CD14-positive monocyte (primary cell): Measurements from ENCODE around the gene DHX29. TPM values are rescaled to one million over a fixed set of nuclear protein-coding genes. Genes with fewer than 3 reads are reported as not detected.

Experiments
- DNase-seq, 3 donors: peaks; one replicate each; pipeline ENCODE4 v3.0.0-alpha.2; 2011 to 2022
- H2AFZ ChIP-seq: 2 replicates; pipeline ENCODE4 v1.6.0; 2012; ENCODE audit warnings: mild to moderate bottlenecking, low read depth, low read length, inconsistent platforms; ENCODE audit not compliant: insufficient read depth, poor library complexity, severe bottlenecking
- H3K27ac ChIP-seq, 2 donors: 1 replicate in 1 of 2; 2 replicates in 1 of 2; pipeline ENCODE4 v1.5.1; 2012 to 2013; ENCODE audit warnings: low read length in 2 of 2, control low read depth in 1 of 2, inconsistent platforms in 1 of 2, low read depth in 1 of 2, mild to moderate bottlenecking in 1 of 2
- H3K27me3 ChIP-seq, 2 donors: one replicate each; pipeline versions ENCODE4 v1.6.0 to v1.6.1; 2011 to 2013; ENCODE audit warnings: low read length in 2 of 2; ENCODE audit not compliant: control insufficient read depth in 2 of 2, insufficient read depth in 2 of 2
- H3K36me3 ChIP-seq, 2 donors: replicated peaks in 1 of 2; 1 replicate in 1 of 2; 2 replicates in 1 of 2; pipeline versions ENCODE4 v1.5.1 to v1.6.1; 2012 to 2013; ENCODE audit warnings: low read length in 2 of 2, control low read depth in 1 of 2, inconsistent platforms in 1 of 2, mild to moderate bottlenecking in 1 of 2; ENCODE audit not compliant: insufficient read depth in 2 of 2, control insufficient read depth in 1 of 2
- H3K4me1 ChIP-seq, 2 donors: 1 replicate in 1 of 2; 2 replicates in 1 of 2; pipeline versions ENCODE4 v1.5.1 to v1.6.1; 2012 to 2013; ENCODE audit warnings: low read length in 2 of 2, control low read depth in 1 of 2, inconsistent platforms in 1 of 2, mild to moderate bottlenecking in 1 of 2, moderate library complexity in 1 of 2; ENCODE audit not compliant: insufficient read depth in 2 of 2, control insufficient read depth in 1 of 2
- H3K4me2 ChIP-seq: replicated peaks from 2 replicates; pipeline ENCODE3; 2012; ENCODE audit warnings: low read length, moderate library complexity, mild to moderate bottlenecking; ENCODE audit not compliant: poor library complexity, severe bottlenecking; ENCODE audit errors: extremely low read depth
- H3K4me3 ChIP-seq, 3 experiments: fragments of 200-600 bp in 1 of 3; sonication (generic) in 1 of 3; replicated peaks in 1 of 3; 1 replicate in 2 of 3; 2 replicates in 1 of 3; pipeline ENCODE4 v1.5.1; 2011 to 2013; ENCODE audit warnings: low read length in 3 of 3, mild to moderate bottlenecking in 3 of 3, control low read depth in 2 of 3, low read depth in 2 of 3, inconsistent platforms in 1 of 3, moderate library complexity in 1 of 3
- H3K79me2 ChIP-seq: 2 replicates; pipeline ENCODE4 v1.6.0; 2012; ENCODE audit warnings: mild to moderate bottlenecking, control low read depth, inconsistent platforms, low read length, moderate library complexity; ENCODE audit not compliant: insufficient read depth
- H3K9ac ChIP-seq: 2 replicates; pipeline ENCODE4 v1.6.0; 2017; ENCODE audit warnings: low read length, mild to moderate bottlenecking; ENCODE audit not compliant: insufficient read depth, poor library complexity, severe bottlenecking
- H3K9me3 ChIP-seq, 2 donors: replicated peaks in 1 of 2; 1 replicate in 1 of 2; 2 replicates in 1 of 2; pipeline versions ENCODE4 v1.5.1 to v1.6.1; 2012 to 2013; ENCODE audit warnings: low read length in 2 of 2, control low read depth in 1 of 2; ENCODE audit not compliant: control insufficient read depth in 1 of 2, insufficient read depth in 1 of 2
- H4K20me1 ChIP-seq: 2 replicates; pipeline ENCODE4 v1.6.0; 2012; ENCODE audit warnings: mild to moderate bottlenecking, low read length, control low read depth, moderate library complexity; ENCODE audit not compliant: insufficient read depth
- H3K27ac Mint-ChIP-seq, 7 donors: one replicate each; pipeline ENCODE4 v1.8.0; 2020; ENCODE audit warnings: mild to moderate bottlenecking in 7 of 7, mixed read lengths in 7 of 7, moderate library complexity in 6 of 7, inconsistent platforms in 2 of 7
- H3K27me3 Mint-ChIP-seq, 3 donors: one replicate each; pipeline ENCODE4 v1.8.0; 2021 to 2022; ENCODE audit warnings: low read depth in 3 of 3, mild to moderate bottlenecking in 3 of 3, mixed read lengths in 3 of 3, moderate library complexity in 3 of 3, inconsistent platforms in 1 of 3
- H3K36me3 Mint-ChIP-seq, 2 donors: one replicate each; pipeline ENCODE4 v1.8.0; 2020; ENCODE audit warnings: mixed read lengths in 2 of 2, inconsistent platforms in 1 of 2, mild to moderate bottlenecking in 1 of 2
- H3K4me1 Mint-ChIP-seq: one replicate; pipeline ENCODE4 v1.8.0; 2020; ENCODE audit warnings: mild to moderate bottlenecking, mixed read lengths
- H3K4me3 Mint-ChIP-seq, 2 donors: one replicate each; pipeline ENCODE4 v1.8.0; 2020; ENCODE audit warnings: mild to moderate bottlenecking in 2 of 2, mixed read lengths in 2 of 2, moderate library complexity in 1 of 2
- H3K9me3 Mint-ChIP-seq, 7 donors: one replicate each; pipeline ENCODE4 v1.8.0; 2020 to 2022; ENCODE audit warnings: mixed read lengths in 7 of 7, mild to moderate bottlenecking in 6 of 7, moderate library complexity in 6 of 7, inconsistent platforms in 2 of 7
- CTCF ChIP-seq: fragments of 200-600 bp; IDR thresholded peaks from one replicate; pipeline ENCODE4 v1.8.0; 2022; ENCODE audit warnings: antibody characterized with exemption, mild to moderate bottlenecking
- WGBS: methylation state at CpG from one replicate; pipeline ENCODE4 v1.1.5; 2013; ENCODE audit warnings: missing lambda C conversion rate; ENCODE audit not compliant: insufficient coverage; 5-methylcytosine and 5-hydroxymethylcytosine counted together
- intact Hi-C, 2 donors: fragments of 100-400 bp; cut with micrococcal nuclease; formaldehyde crosslinking; loops; one replicate each; pipeline versions ENCODE4 v1.15.0 to v1.15.1; 2023
- polyA plus RNA-seq, 3 donors: library from polyadenylated mRNA; depleted of rRNA in 1 of 3; unstranded in 2 of 3; stranded (reverse) in 1 of 3; fragments of 300-500 nt in 2 of 3; fragments of >200 nt in 1 of 3; fragmentation: Illumina TruSeq in 2 of 3; gene quantifications; 1 replicate in 2 of 3; 2 replicates in 1 of 3; pipeline ENCODE4 v1.2.3, GENCODE V29; 2012 to 2021

Gene DHX29
- polyA plus RNA-seq, 3 donors, result 5.2 to 15.9 (median 9.7) TPM

- Histone ChIP-seq H3K4me2 (peak overlapping the region; percentile 92), H3K27ac (peak overlapping the region; percentile 78 to 97), H3K4me1 (peaks cover 42 to 63% of the 10 kb centered on the region in 2 donors), H2AFZ (peak overlapping the region; percentile 89), H4K20me1 (peaks cover 40% of the 10 kb centered on the region), H3K4me3 (peak overlapping the region; percentile 91 to 96 (median 95)), H3K36me3 (peaks cover 0 to 13% of the 10 kb centered on the region in 2 donors), H3K79me2 (peaks cover 88% of the 10 kb centered on the region), H3K9me3 (peaks cover 0 to 3% of the 10 kb centered on the region in 2 donors), H3K9ac (peak overlapping the region; percentile 93), H3K27me3 (no peaks in the 10 kb centered on the region)
- 26% methylated on average over 10 of the region's 12 CpGs for WGBS
- no peak for TF ChIP-seq CTCF
- intact Hi-C loops, result no loop called here
- no peaks in the 10 kb centered on the region for H3K27me3 Mint-ChIP-seq
- H3K27ac Mint-ChIP-seq, result no peak overlapping the region
- no peak overlapping the region for H3K4me3 Mint-ChIP-seq
- H3K4me1 Mint-ChIP-seq, result peaks cover 19% of the 10 kb centered on the region
- peaks cover 5 to 15% of the 10 kb centered on the region in 2 donors for H3K36me3 Mint-ChIP-seq
- no peak for DNase-seq
- H3K9me3 Mint-ChIP-seq, result peaks cover 0 to 9% (median 4%) of the 10 kb centered on the region in 7 donors
These were observed 682 bp downstream of the DHX29 start for GRCh38 chr5:55306641-55307382.

- H3K4me1 ChIP-seq, result peaks cover 40 to 60% of the 10 kb centered on the region in 2 donors
These were observed 2.1 kb downstream of the DHX29 start for GRCh38 chr5:55305345-55305744.

More at GRCh38 chr5:55305345-55305744, 2.1 kb downstream of the DHX29 start:
- Mint-ChIP-seq H3K9me3 (peaks cover 4 to 17% (median 11%) of the 10 kb centered on the region in 7 donors), H3K4me3 (no peak overlapping the region), H3K27ac (no peak overlapping the region), H3K4me1 (peaks cover 14% of the 10 kb centered on the region), H3K27me3 (no peaks in the 10 kb centered on the region), H3K36me3 (peaks cover 7 to 14% of the 10 kb centered on the region in 2 donors)
- peak; percentile 4 to 22 (median 8) for DNase-seq
- Histone ChIP-seq H3K27me3 (no peaks in the 10 kb centered on the region), H3K79me2 (peaks cover 87% of the 10 kb centered on the region), H3K9ac (no peak overlapping the region), H4K20me1 (peaks cover 29% of the 10 kb centered on the region), H3K27ac (peak overlapping the region in 1 of 2 donors; percentile 60), H2AFZ (no peak overlapping the region), H3K4me3 (peak overlapping the region in 1 of 3 experiments; percentile 42), H3K4me2 (peak overlapping the region; percentile 92), H3K9me3 (peaks cover 0 to 6% of the 10 kb centered on the region in 2 donors), H3K36me3 (peaks cover 4 to 11% of the 10 kb centered on the region in 2 donors)
- no peak for TF ChIP-seq CTCF
- 9% methylated on average over 3 of the region's 4 CpGs for WGBS
- intact Hi-C loops, result no loop called here
